ENCODE data around the gene FOXD1. TPM values are rescaled to one million over a fixed set of nuclear protein-coding genes. Genes with fewer than 3 reads are reported as not detected.
"Not testable (repeated sequence)": the region's sequence is repeated elsewhere in the genome, so short reads cannot be mapped to it uniquely, and the experiment has no call there.

FOXD1 gene
- total RNA-seq, 8 experiments from 2014 or later, result 2.2 to 37.2 (median 5.9) TPM

- peak in 3 of 8 experiments; percentile 51 to 74 (median 72) for ATAC-seq (replicated peaks in 6 of 8)
- Histone ChIP-seq H3K4me3 (no peak overlapping the region), H3K27ac (no peak overlapping the region), H3K4me1 (replicated peaks in 1 of 2) (peaks cover 0 to 13% of the 10 kb centered on the region in 2 donors)
- 51 to 100% (median 66%) methylated on average over 1 to 7 of the region's 10 CpGs for WGBS, 10 experiments
- in situ Hi-C loops (cut with MboI; ENCODE audit: low pct_unique_long_range_greater_than_20kb in 2 of 9, low sequenced_read_pairs in 9 of 9, unreplicated experiment in 9 of 9), result no loop called here
Observed at GRCh38 chr5:73417303-73418034, 31.1 kb downstream of the FOXD1 start.

GRCh38 chr5:73415617-73416016, 33.0 kb downstream of the FOXD1 start:
- WGBS, 10 experiments, result 28 to 100% (median 82%) methylated on average over 1 to 5 of the region's 5 CpGs; no CpG with 5 or more reads in 2 of the 10 experiments
- ATAC-seq (replicated peaks in 6 of 8), result no peak
- in situ Hi-C loops (cut with MboI; ENCODE audit: low pct_unique_long_range_greater_than_20kb in 2 of 9, low sequenced_read_pairs in 9 of 9, unreplicated experiment in 9 of 9), result no loop called here
- Histone ChIP-seq H3K27ac (no peak overlapping the region), H3K4me1 (replicated peaks in 1 of 2) (peaks cover 0 to 13% of the 10 kb centered on the region in 2 donors), H3K4me3 (no peak overlapping the region)

- H3K4me3 ChIP-seq, result no peak overlapping the region
- ATAC-seq (replicated peaks in 6 of 8), result no peak
- in situ Hi-C loops (cut with MboI; ENCODE audit: low pct_unique_long_range_greater_than_20kb in 2 of 9, low sequenced_read_pairs in 9 of 9, unreplicated experiment in 9 of 9), result no loop called here
- H3K4me1 ChIP-seq (replicated peaks in 1 of 2), result peaks cover 0 to 13% of the 10 kb centered on the region in 2 donors
- 40 to 100% (median 86%) methylated on average over 1 to 2 of the region's 2 CpGs; no CpG with 5 or more reads in 6 of the 10 experiments for WGBS, 10 experiments
- no peak overlapping the region for H3K27ac ChIP-seq
Observed at GRCh38 chr5:73415171-73415570, 33.4 kb downstream of the FOXD1 start.

GRCh38 chr5:73412597-73412988, 36.0 kb downstream of the FOXD1 start:
- 0 to 100% (median 45%) methylated on average over 1 of the region's 1 CpG; no CpG with 5 or more reads in 4 of the 10 experiments for WGBS, 10 experiments
- peaks cover 0 to 4% of the 10 kb centered on the region in 2 donors for H3K4me1 ChIP-seq (replicated peaks in 1 of 2)
- peak in 4 of 8 experiments; percentile 26 to 98 (median 96) for ATAC-seq (replicated peaks in 6 of 8)
- in situ Hi-C loops (cut with MboI; ENCODE audit: low pct_unique_long_range_greater_than_20kb in 2 of 9, low sequenced_read_pairs in 9 of 9, unreplicated experiment in 9 of 9), result no loop called here
- H3K4me3 ChIP-seq, result no peak overlapping the region
- H3K27ac ChIP-seq, result no peak overlapping the region

- peak in 5 of 8 experiments; percentile 32 to 62 (median 46) for ATAC-seq (replicated peaks in 6 of 8)
- no peak overlapping the region for H3K27ac ChIP-seq
Observed at GRCh38 chr5:73411936-73412596, 36.5 kb downstream of the FOXD1 start.

GRCh38 chr5:73409927-73410326, 38.6 kb downstream of the FOXD1 start:
- WGBS, 10 experiments, result 80 to 100% (median 97%) methylated on average over 1 to 7 of the region's 18 CpGs; no CpG with 5 or more reads in 5 of the 10 experiments
- ATAC-seq (replicated peaks in 6 of 8); H3K4me1 ChIP-seq (replicated peaks in 1 of 2); in situ Hi-C loops (cut with MboI; ENCODE audit: low pct_unique_long_range_greater_than_20kb in 2 of 9, low sequenced_read_pairs in 9 of 9, unreplicated experiment in 9 of 9); H3K27ac ChIP-seq; H3K4me3 ChIP-seq: not testable (repeated sequence)

More at GRCh38 chr5:73411936-73412596, 36.5 kb downstream of the FOXD1 start:
- in situ Hi-C loops (cut with MboI; ENCODE audit: low pct_unique_long_range_greater_than_20kb in 2 of 9, low sequenced_read_pairs in 9 of 9, unreplicated experiment in 9 of 9), result no loop called here
- Histone ChIP-seq H3K4me3 (no peak overlapping the region), H3K4me1 (replicated peaks in 1 of 2) (peaks cover 0 to under 1% of the 10 kb centered on the region in 2 donors)
- 0 to 88% (median 35%) methylated on average over 1 to 5 of the region's 5 CpGs; no CpG with 5 or more reads in 1 of the 10 experiments for whole genome bisulfite sequencing, 10 experiments

GRCh38 chr5:73405691-73406090, 42.9 kb downstream of the FOXD1 start:
- Histone ChIP-seq H3K4me1 (replicated peaks in 1 of 2) (no peaks in the 10 kb centered on the region), H3K4me3 (no peak overlapping the region), H3K27ac (no peak overlapping the region)
- in situ Hi-C loops (cut with MboI; ENCODE audit: low pct_unique_long_range_greater_than_20kb in 2 of 9, low sequenced_read_pairs in 9 of 9, unreplicated experiment in 9 of 9), result no loop called here
- ATAC-seq (replicated peaks in 6 of 8), result peak in 1 of 8 experiments; percentile 46
- 0 to 88% (median 44%) methylated on average over 1 of the region's 1 CpG; no CpG with 5 or more reads in 5 of the 10 experiments for WGBS, 10 experiments

- ATAC-seq (replicated peaks in 6 of 8), result peak in 1 of 8 experiments; percentile 23
- Histone ChIP-seq H3K27ac (no peak overlapping the region), H3K4me3 (no peak overlapping the region), H3K4me1 (replicated peaks in 1 of 2) (no peaks in the 10 kb centered on the region)
- in situ Hi-C loops (cut with MboI; ENCODE audit: low pct_unique_long_range_greater_than_20kb in 2 of 9, low sequenced_read_pairs in 9 of 9, unreplicated experiment in 9 of 9), result no loop called here
Observed at GRCh38 chr5:73399775-73400174, 48.8 kb downstream of the FOXD1 start.

Other genes starting within 250 kb of the FOXD1 start
- gene BTF3, start 49.7 kb upstream of the FOXD1 start, total RNA-seq, result 1,000 to 10,000 TPM in 2 of 8 experiments, 100 to 1,000 TPM in 6; 368 to 1,372 (median 751) TPM
- gene ANKRA2, start 116.9 kb upstream of the FOXD1 start, total RNA-seq, result 100 to 1,000 TPM in 2 of 8 experiments, 10 to 100 TPM in 6; 19.1 to 396 (median 41.5) TPM
- gene UTP15, start 117.0 kb upstream of the FOXD1 start, total RNA-seq, result 100 to 1,000 TPM in 2 of 8 experiments, 10 to 100 TPM in 6; 10.7 to 298 (median 15.3) TPM
- gene ARHGEF28, start 177.4 kb upstream of the FOXD1 start, total RNA-seq, result 10 to 100 TPM in 3 of 8 experiments, 1 to 10 TPM in 3, under 1 TPM in 2; 0.81 to 29.3 (median 1.9) TPM

Data from motor neuron (in vitro differentiated cells).